Lung (tissue), 12 donors: ENCODE measurements around the gene ACTL8. TPM values are rescaled to one million over a fixed set of nuclear protein-coding genes. Genes with fewer than 3 reads are reported as not detected.

ENCODE experiments used
- ATAC-seq: fragments of 200-7000 bp; cut with Tn5 transposase; one replicate; pipeline ENCODE4 v1.9.1; 2020; ENCODE audit warnings: moderate number of reproducible peaks; ENCODE audit not compliant: insufficient read depth, low FRiP score
- DNase-seq, 3 donors: peaks; one replicate each; pipeline ENCODE4 v3.0.0-alpha.2; 2013 to 2017
- H3K27ac ChIP-seq, 2 donors: one replicate each; pipeline ENCODE4 v1.5.1; 2013; ENCODE audit warnings: mild to moderate bottlenecking in 2 of 2, moderate library complexity in 2 of 2, control low read depth in 1 of 2, inconsistent platforms in 1 of 2, low read depth in 1 of 2, low read length in 1 of 2
- H3K27me3 ChIP-seq, 3 donors: one replicate each; pipeline ENCODE4 v1.5.1; 2013; ENCODE audit warnings: low read length in 2 of 3; ENCODE audit not compliant: control insufficient read depth in 3 of 3, insufficient read depth in 3 of 3
- H3K36me3 ChIP-seq, 4 donors: one replicate each; pipeline ENCODE4 v1.5.1; 2013; ENCODE audit warnings: low read length in 4 of 4, mild to moderate bottlenecking in 1 of 4, moderate library complexity in 1 of 4; ENCODE audit not compliant: control insufficient read depth in 4 of 4, insufficient read depth in 4 of 4
- H3K4me1 ChIP-seq, 5 donors: one replicate each; pipeline ENCODE4 v1.5.1; 2013; ENCODE audit warnings: low read length in 5 of 5, mild to moderate bottlenecking in 2 of 5, moderate library complexity in 1 of 5; ENCODE audit not compliant: control insufficient read depth in 5 of 5, insufficient read depth in 5 of 5
- H3K4me3 ChIP-seq: one replicate; pipeline ENCODE4 v1.5.1; 2013; ENCODE audit warnings: mild to moderate bottlenecking, control low read depth, moderate library complexity
- H3K9ac ChIP-seq, 2 donors: one replicate each; pipeline ENCODE4 v1.5.1; 2013; ENCODE audit warnings: low read length in 2 of 2, control low read depth in 1 of 2; ENCODE audit not compliant: insufficient read depth in 1 of 2
- H3K9me3 ChIP-seq, 4 donors: one replicate each; pipeline ENCODE4 v1.5.1; 2013; ENCODE audit warnings: low read length in 3 of 4, mild to moderate bottlenecking in 1 of 4, moderate library complexity in 1 of 4; ENCODE audit not compliant: control insufficient read depth in 4 of 4, insufficient read depth in 3 of 4
- WGBS, 2 donors: extraction: QIAGEN DNeasy Blood & Tissue Kit; methylation state at CpG; one replicate each; pipeline ENCODE4 v1.1.7; 2013; 5-methylcytosine and 5-hydroxymethylcytosine counted together
- polyA plus RNA-seq, 2 donors: library from polyadenylated mRNA; stranded (reverse); fragments of 200-250 nt; gene quantifications; one replicate each; pipeline ENCODE4 v1.2.1, GENCODE V29; 2013
- total RNA-seq, 2 donors: library from RNA; depleted of rRNA in 1 of 2; stranded (reverse); fragments of >200 nt in 1 of 2; gene quantifications; one replicate each; pipeline ENCODE4 v1.2.1, GENCODE V29; 2014 to 2021
- TF ChIP-seq, protein P1 (sequence below): IDR thresholded peaks from 2 replicates; pipeline ENCODE4 v1.5.1; 2012; ENCODE audit warnings: mild to moderate bottlenecking; ENCODE audit errors: control extremely low read depth, extremely low read depth
- donor health status: control.
- donor health status: control.
- donor health status: Bipolar disorder and iron deficiency.
- donor health status: healthy.
- donor health status: DM: yes; HTN: yes; CAD: no.

Gene ACTL8
- total and polyA plus RNA-seq, 4 donors: not detected

DNA sequence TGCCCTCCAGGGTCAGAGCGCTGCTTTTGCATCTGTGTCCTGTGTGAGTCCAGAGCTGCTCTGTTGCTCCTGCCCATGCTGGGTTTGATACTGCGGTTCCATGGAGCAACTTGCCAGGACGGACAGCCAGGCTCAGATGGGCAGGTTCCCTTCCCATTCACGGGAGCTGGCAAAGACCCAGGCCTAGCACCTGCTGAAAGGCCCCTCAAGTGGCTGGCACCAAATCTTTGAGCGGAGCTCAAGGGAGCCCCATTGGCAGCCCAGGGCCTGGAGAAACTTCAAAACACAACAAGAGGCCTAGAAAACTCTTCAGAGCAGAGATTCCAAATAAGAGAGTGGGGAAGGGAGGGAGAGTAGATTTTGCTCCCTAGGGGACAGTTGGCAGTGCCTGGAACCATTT lies 97.2 kb downstream of the ACTL8 start:
- DNase-seq: peak in 1 of 3 donors; percentile 27
- H3K27me3 ChIP-seq: no peaks in the 10 kb centered on the region
- TF ChIP-seq, protein P1, sequence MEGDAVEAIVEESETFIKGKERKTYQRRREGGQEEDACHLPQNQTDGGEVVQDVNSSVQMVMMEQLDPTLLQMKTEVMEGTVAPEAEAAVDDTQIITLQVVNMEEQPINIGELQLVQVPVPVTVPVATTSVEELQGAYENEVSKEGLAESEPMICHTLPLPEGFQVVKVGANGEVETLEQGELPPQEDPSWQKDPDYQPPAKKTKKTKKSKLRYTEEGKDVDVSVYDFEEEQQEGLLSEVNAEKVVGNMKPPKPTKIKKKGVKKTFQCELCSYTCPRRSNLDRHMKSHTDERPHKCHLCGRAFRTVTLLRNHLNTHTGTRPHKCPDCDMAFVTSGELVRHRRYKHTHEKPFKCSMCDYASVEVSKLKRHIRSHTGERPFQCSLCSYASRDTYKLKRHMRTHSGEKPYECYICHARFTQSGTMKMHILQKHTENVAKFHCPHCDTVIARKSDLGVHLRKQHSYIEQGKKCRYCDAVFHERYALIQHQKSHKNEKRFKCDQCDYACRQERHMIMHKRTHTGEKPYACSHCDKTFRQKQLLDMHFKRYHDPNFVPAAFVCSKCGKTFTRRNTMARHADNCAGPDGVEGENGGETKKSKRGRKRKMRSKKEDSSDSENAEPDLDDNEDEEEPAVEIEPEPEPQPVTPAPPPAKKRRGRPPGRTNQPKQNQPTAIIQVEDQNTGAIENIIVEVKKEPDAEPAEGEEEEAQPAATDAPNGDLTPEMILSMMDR: no peak
- 68 to 82% methylated on average over 5 of the region's 5 CpGs for WGBS, 2 donors
- H3K9ac ChIP-seq: no peak overlapping the region
- no peaks in the 10 kb centered on the region for H3K36me3 ChIP-seq
- ATAC-seq: no peak
- no peak overlapping the region for H3K4me3 ChIP-seq
- no peak overlapping the region for H3K27ac ChIP-seq
- H3K9me3 ChIP-seq: peaks cover 0 to 3% (median 0%) of the 10 kb centered on the region in 4 donors
- no peaks in the 10 kb centered on the region for H3K4me1 ChIP-seq

DNA sequence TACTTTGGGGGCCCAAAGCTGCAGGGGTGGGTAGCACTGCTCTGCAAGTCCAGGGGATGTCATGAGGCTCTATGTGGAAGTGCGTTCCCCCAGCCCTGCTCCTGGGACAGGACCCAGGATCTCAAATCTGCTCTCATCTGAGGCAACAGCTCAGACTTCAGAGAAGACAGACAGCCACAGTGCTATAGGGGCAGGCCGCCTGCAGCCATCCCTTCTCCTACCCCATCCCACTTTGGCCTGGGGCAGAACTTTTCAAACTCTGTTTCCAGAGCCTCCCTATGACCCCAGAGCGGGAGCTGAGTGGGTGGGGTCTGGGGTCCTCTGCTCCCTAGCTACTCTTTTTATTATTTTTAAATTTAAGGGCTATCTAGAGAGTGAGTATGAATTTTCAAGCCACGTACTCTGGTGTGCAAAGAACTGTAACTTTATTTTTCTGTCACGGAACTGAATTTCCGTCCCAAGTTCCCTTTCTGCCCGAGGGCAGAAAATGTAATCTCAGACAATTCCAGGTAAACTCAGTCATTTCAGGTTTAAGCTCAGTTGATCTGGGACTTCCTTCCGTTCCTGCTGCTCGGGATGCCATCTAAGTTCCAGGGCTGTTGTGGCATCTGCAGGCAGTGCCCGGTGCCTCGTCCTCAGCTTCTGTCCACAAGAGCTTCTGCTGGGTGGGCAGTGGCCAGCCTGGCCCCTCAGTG lies 98.3 kb downstream of the ACTL8 start:
- no peak for ATAC-seq
- peaks cover 0 to 4% (median 0%) of the 10 kb centered on the region in 4 donors for H3K9me3 ChIP-seq
- H3K9ac ChIP-seq: peak overlapping the region in 1 of 2 donors; percentile 25
- DNase-seq: no peak
- no peak overlapping the region for H3K4me3 ChIP-seq
- TF ChIP-seq, protein P1: no peak
- H3K4me1 ChIP-seq: no peaks in the 10 kb centered on the region
- no peak overlapping the region for H3K27ac ChIP-seq
- WGBS, 2 donors: 73 to 78% methylated on average over 11 of the region's 11 CpGs
- H3K27me3 ChIP-seq: no peaks in the 10 kb centered on the region
- no peaks in the 10 kb centered on the region for H3K36me3 ChIP-seq

DNA sequence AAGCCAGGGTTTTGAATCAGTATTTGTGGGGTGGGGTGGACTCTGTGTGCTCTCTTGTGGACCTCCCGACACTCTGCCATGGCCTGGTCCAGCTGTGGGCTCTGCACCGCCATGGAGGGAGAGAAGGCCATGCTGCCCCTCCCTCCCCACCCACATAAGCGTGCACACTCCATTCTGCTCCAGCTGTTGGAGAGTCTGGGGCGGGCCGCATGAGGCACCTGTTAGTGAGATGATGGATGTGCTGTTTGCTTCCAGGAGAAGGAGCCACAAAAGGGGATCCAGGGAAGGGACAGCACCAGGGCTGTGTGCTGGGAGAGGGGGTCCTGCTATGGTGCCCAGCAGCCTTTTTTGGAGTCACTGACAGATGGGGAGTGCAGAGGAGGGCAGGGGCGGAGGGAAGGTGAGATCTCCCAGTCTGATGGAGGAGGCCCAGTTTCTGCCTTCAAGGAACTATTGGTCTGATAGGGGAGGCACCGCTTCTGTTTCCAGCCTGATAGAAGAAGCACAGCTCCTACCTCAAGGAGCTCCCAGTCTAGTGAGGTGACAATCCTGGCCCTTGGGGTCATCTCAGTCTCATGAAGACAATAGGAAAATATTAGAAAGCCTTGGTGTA lies 101.5 kb downstream of the ACTL8 start:
- DNase-seq (no peak), ATAC-seq (no peak)
- Histone ChIP-seq H3K36me3 (no peaks in the 10 kb centered on the region), H3K4me1 (no peaks in the 10 kb centered on the region), H3K27me3 (no peaks in the 10 kb centered on the region), H3K9ac (no peak overlapping the region), H3K9me3 (peaks cover 0 to 4% (median 0%) of the 10 kb centered on the region in 4 donors), H3K27ac (no peak overlapping the region), H3K4me3 (no peak overlapping the region)
- TF ChIP-seq, protein P1: no peak
- 72 to 82% methylated on average over 7 of the region's 7 CpGs for WGBS, 2 donors
